Subcutaneous abdominal adipose tissue (tissue), 5 donors: ENCODE measurements around the gene GSTT4.
"Not testable (repeated sequence)": the region's sequence is repeated elsewhere in the genome, so short reads cannot be mapped to it uniquely, and the experiment has no call there.

Experiments used
- H3K27ac ChIP-seq: one replicate; pipeline ENCODE4 v1.7.0; 2013; ENCODE audit warnings: low read depth, mild to moderate bottlenecking, inconsistent platforms, low read length, moderate library complexity
- H3K27me3 ChIP-seq, 5 donors: one replicate each; pipeline ENCODE4 v1.7.0; 2013; ENCODE audit warnings: low read length in 5 of 5, inconsistent platforms in 1 of 5; ENCODE audit not compliant: control insufficient read depth in 5 of 5, insufficient read depth in 4 of 5
- H3K36me3 ChIP-seq, 5 donors: one replicate each; pipeline ENCODE4 v1.7.0; 2013; ENCODE audit warnings: low read length in 5 of 5; ENCODE audit not compliant: control insufficient read depth in 5 of 5, insufficient read depth in 5 of 5
- H3K4me1 ChIP-seq, 5 donors: one replicate each; pipeline ENCODE4 v1.7.0; 2013; ENCODE audit warnings: low read length in 5 of 5, mild to moderate bottlenecking in 3 of 5, moderate library complexity in 1 of 5; ENCODE audit not compliant: control insufficient read depth in 5 of 5, insufficient read depth in 5 of 5
- H3K4me3 ChIP-seq, 5 donors: one replicate each; pipeline ENCODE4 v1.7.0; 2013; ENCODE audit warnings: low read length in 5 of 5, low read depth in 1 of 5
- H3K9ac ChIP-seq, 5 donors: one replicate each; pipeline ENCODE4 v1.7.0; 2013; ENCODE audit warnings: low read length in 5 of 5, mild to moderate bottlenecking in 4 of 5, moderate library complexity in 3 of 5
- H3K9me3 ChIP-seq, 5 donors: one replicate each; pipeline ENCODE4 v1.7.0; 2013; ENCODE audit warnings: low read length in 5 of 5; ENCODE audit not compliant: control insufficient read depth in 5 of 5
- donor health status: healthy.
- donor health status: healthy.
- donor health status: healthy.
- donor health status: healthy.
- donor health status: healthy.

The GSTT4 gene

DNA sequence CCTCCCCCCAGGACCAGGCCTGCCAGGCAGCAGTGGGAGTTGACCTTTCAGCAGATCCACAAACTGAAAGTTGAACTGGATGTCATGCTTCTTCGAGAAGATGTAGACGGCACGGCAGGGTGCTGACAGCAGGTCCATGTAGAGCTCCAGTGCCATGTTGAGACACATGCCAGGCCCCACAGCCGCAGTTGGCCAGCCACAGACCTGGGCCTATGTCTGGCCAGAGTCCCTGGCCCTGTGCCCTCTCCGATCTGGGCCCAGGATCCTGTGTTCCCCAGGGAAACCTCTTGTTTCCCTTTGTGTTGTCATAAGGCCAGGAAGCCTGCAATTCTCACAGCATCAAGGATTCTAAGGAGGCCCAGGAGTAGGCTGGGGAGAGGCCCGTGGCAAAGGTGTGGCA lies at the start of gene GSTT4:
Gene GSTT4 (minus strand): TSS at position 253 of the 400 bp plus-strand sequence. CDS start 97 bp downstream, at position 156.
- Histone ChIP-seq H3K9ac (peak within 1 kb of the TSS in 2 of 5 donors; percentile 8 to 18), H3K4me3 (no peak within 1 kb of the TSS), H3K27ac (no peak within 1 kb of the TSS), H3K4me1 (peaks cover 3 to 9% (median 8%) of the 10 kb centered on the region in 5 donors), H3K9me3 (no peaks in the 10 kb centered on the region), H3K36me3 (no peaks in the 10 kb centered on the region), H3K27me3 (peaks cover 0 to 3% (median 0%) of the 10 kb centered on the region in 5 donors)

DNA sequence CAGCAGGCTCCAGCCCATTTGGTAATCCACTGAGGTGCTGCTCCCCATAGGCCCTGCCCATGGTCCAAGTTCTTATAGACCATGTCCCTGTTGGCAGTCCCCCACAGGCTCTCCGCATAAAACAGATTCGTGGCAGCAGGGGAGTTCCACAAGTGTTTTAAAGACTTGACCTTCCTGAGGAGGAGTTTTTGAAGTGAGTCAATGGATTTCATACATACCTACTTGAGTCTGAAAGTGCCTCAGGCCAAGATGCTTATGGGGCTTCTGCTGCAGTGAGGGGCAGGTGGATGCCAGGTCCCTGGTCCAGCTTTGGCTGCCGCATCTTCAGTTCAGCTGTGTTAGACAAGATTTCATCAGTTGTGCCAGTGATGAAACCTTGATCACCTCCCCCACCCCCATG lies 49.1 kb upstream of the GSTT4 start:
- Histone ChIP-seq H3K9ac (no peak overlapping the region), H3K9me3 (no peaks in the 10 kb centered on the region), H3K4me1 (peaks cover 2 to 13% (median 3%) of the 10 kb centered on the region in 5 donors), H3K27me3 (no peaks in the 10 kb centered on the region), H3K27ac (no peak overlapping the region), H3K36me3 (peaks cover 9 to 83% (median 64%) of the 10 kb centered on the region in 5 donors), H3K4me3 (no peak overlapping the region)

DNA sequence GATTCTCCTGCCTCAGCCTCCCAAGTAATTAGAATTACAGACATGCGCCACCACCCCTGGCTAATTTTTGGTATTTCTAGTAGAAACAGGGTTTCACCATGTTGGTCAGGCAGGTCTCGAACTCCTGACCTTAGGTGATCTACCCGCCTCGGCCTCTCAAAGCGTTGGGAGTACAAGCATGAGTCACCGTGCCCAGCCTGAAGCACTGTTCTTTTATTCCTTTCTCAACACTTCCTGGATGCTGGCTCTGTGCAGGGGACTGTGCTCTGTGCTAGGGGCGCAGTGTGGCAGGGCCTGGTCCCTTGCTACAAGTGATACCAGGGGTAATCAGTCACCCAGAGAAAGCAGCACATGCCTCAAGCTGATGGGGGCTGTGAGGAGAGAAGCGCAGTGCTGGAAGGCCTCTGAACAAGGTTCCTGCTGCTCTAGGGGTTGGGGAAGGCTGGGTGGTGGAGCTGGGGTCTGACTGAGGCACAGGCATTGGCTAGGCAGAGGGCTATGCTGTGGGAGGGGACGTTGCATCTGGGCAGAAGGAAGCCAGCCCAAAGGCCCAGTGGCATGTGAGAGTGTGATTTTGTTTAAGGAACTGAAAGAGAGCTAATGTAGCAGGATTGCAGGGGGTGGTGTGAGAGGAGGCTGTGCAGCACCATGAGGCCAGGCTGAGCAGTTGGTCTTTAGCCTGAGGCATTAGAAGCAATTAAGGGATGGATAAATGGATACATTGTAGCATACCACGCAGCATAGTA lies 48.4 kb upstream of the GSTT4 start:
- Histone ChIP-seq H3K27ac (no peak overlapping the region), H3K4me3 (no peak overlapping the region), H3K36me3 (peaks cover 9 to 83% (median 65%) of the 10 kb centered on the region in 5 donors), H3K9ac (no peak overlapping the region), H3K4me1 (peaks cover 0 to 7% (median 0%) of the 10 kb centered on the region in 5 donors), H3K9me3 (no peaks in the 10 kb centered on the region), H3K27me3 (no peaks in the 10 kb centered on the region)

DNA sequence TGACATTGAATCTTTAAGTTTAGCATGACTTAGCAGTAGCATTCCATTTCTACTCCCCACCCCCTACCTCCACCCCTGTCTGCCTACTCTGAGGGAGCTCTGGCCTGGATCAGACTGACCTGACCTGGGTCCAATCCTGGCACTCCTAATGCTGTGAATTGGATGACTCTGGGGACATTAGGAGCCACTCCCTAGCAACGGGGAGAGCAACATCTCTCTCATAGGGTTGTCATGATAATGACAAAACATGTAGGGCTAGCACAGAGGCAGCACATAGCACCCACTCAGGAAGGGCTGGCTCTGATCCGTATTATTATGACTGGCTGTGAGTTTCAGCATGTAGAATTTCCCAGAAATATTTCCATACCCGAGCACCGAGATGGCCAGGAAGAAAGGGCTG lies 46.3 kb upstream of the GSTT4 start:
- Histone ChIP-seq H3K27me3 (no peaks in the 10 kb centered on the region), H3K9ac (peak overlapping the region in 1 of 5 donors; percentile 15), H3K4me1 (peaks cover 0 to 7% (median 0%) of the 10 kb centered on the region in 5 donors), H3K4me3 (no peak overlapping the region), H3K9me3 (no peaks in the 10 kb centered on the region), H3K27ac (peak overlapping the region; percentile 50), H3K36me3 (peaks cover 7 to 83% (median 62%) of the 10 kb centered on the region in 5 donors)

DNA sequence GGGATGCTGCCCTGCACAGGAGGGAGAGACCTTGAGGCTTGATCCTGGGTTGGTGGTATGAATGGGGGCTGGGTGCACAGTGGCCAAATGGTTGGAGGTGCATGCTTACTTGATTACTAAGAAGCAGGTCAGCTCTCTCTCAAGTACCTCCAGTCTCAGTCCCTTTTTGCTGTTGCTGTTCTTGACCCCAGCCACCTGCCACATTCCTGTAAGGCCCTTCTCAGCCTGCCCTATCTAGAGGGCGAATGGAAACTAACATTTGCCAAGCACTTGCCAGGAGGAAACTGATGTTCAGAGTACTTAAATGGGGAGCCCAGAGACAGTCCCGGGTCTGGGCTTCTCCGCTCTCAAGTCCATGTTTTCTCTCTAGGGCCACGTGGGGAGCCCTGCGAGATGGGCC lies 45.8 kb upstream of the GSTT4 start:
- Histone ChIP-seq H3K9me3 (no peaks in the 10 kb centered on the region), H3K9ac (peak overlapping the region in 1 of 5 donors; percentile 15), H3K27me3 (no peaks in the 10 kb centered on the region), H3K4me1 (peaks cover 0 to 7% (median 0%) of the 10 kb centered on the region in 5 donors), H3K36me3 (peaks cover 7 to 83% (median 59%) of the 10 kb centered on the region in 5 donors), H3K27ac (no peak overlapping the region), H3K4me3 (no peak overlapping the region)

- Histone ChIP-seq H3K9ac (no peak overlapping the region), H3K4me1 (peaks cover 0 to 7% (median 0%) of the 10 kb centered on the region in 5 donors), H3K36me3 (peaks cover 7 to 81% (median 53%) of the 10 kb centered on the region in 5 donors), H3K4me3 (no peak overlapping the region), H3K27ac (no peak overlapping the region), H3K9me3 (no peaks in the 10 kb centered on the region), H3K27me3 (no peaks in the 10 kb centered on the region)
These were observed 44.7 kb upstream of the GSTT4 start for GRCh38 chr22:24049978-24050377.

DNA sequence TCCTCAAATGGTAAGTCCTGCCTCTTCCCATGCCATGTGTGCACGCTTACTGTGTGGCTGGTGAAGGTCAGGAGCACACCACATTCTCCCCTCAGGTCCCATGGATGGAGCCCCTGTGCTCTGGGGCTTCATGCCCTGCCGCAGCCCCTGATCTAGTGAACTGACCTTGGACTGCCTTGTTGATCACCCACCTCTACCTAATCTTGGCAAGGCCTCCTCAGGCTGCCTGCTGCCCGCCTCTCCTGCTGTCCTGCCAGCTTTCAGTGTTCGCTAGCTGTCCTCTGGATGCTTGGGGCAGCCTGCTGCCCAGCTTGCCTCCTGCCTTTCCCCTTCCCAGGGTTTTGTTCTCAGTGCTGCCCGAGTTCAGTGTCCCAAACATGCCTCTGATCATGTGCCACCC lies 44.0 kb upstream of the GSTT4 start:
- Histone ChIP-seq H3K9me3 (no peaks in the 10 kb centered on the region), H3K27me3 (no peaks in the 10 kb centered on the region), H3K9ac (no peak overlapping the region), H3K27ac (no peak overlapping the region), H3K36me3 (peaks cover 11 to 74% (median 46%) of the 10 kb centered on the region in 5 donors), H3K4me3 (no peak overlapping the region), H3K4me1 (peaks cover 0 to 7% (median 0%) of the 10 kb centered on the region in 5 donors)

GRCh38 chr22:24046024-24046423 lies 40.8 kb upstream of the GSTT4 start:
- Histone ChIP-seq H3K9ac (no peak overlapping the region), H3K36me3 (peaks cover 11 to 80% (median 50%) of the 10 kb centered on the region in 5 donors), H3K4me1 (peaks cover 0 to 4% (median 0%) of the 10 kb centered on the region in 5 donors), H3K27me3 (no peaks in the 10 kb centered on the region), H3K4me3 (no peak overlapping the region), H3K9me3 (no peaks in the 10 kb centered on the region), H3K27ac (no peak overlapping the region)

DNA sequence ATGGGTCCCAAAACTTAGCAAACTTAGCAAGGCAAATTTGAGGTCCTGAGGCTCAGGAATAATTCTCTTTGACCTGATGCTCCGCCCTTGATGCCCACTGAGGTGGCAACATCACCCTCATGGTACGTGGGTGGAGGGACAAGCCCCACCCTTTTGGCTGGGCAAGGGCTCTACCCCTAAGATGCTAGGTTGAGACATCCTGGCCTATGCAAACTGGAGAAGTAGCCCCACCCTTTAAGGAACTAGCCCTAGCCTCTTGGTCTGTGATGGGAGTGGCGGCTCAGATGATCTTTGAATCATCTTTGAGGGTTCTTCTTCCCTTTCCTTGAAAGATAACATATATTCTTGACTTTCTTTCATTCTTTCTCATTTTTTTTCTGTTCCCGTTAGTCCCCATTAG lies 38.7 kb upstream of the GSTT4 start:
- Histone ChIP-seq H3K9ac (no peak overlapping the region), H3K36me3 (peaks cover 13 to 81% (median 50%) of the 10 kb centered on the region in 5 donors), H3K27me3 (no peaks in the 10 kb centered on the region), H3K9me3 (no peaks in the 10 kb centered on the region), H3K4me1 (peaks cover 0 to 4% (median 0%) of the 10 kb centered on the region in 5 donors), H3K4me3 (no peak overlapping the region), H3K27ac (no peak overlapping the region)

GRCh38 chr22:24043465-24043864 lies 38.2 kb upstream of the GSTT4 start:
- H3K4me1 ChIP-seq, H3K9me3 ChIP-seq, H3K4me3 ChIP-seq, H3K9ac ChIP-seq, H3K27ac ChIP-seq, H3K27me3 ChIP-seq: not testable (repeated sequence)
- H3K36me3 ChIP-seq = peaks cover 16 to 81% (median 52%) of the 10 kb centered on the region in 5 donors
